Lower lobe of right lung (tissue), 2 donors: ENCODE results near the gene SPRYD3. TPM values are rescaled to one million over a fixed set of nuclear protein-coding genes. Genes with fewer than 3 reads are reported as not detected.
A peak's percentile ranks its signal among the peaks of the same experiment; 100 is the strongest.

Experiments
- ATAC-seq, 2 donors: fragments of 200-7000 bp; cut with Tn5 transposase; one replicate each; pipeline ENCODE4 v1.9.1; 2020 to 2022; ENCODE audit warnings: mild to moderate bottlenecking in 2 of 2, moderate library complexity in 2 of 2
- DNase-seq: peaks from one replicate; pipeline ENCODE4 v3.0.0-alpha.2; 2020
- H3K27ac ChIP-seq: fragments of 200-600 bp; one replicate; pipeline ENCODE4 v1.8.0; 2022
- H3K27me3 ChIP-seq: fragments of 200-600 bp; one replicate; pipeline ENCODE4 v1.8.0; 2022; ENCODE audit warnings: low read depth
- H3K36me3 ChIP-seq: fragments of 200-600 bp; one replicate; pipeline ENCODE4 v1.8.0; 2022; ENCODE audit warnings: mild to moderate bottlenecking
- H3K4me1 ChIP-seq: fragments of 200-600 bp; one replicate; pipeline ENCODE4 v1.8.0; 2022
- H3K4me3 ChIP-seq: fragments of 200-600 bp; one replicate; pipeline ENCODE4 v1.8.0; 2022; ENCODE audit warnings: mild to moderate bottlenecking
- H3K9me3 ChIP-seq: fragments of 200-600 bp; one replicate; pipeline ENCODE4 v1.8.0; 2022
- intact Hi-C: fragments of 100-400 bp; cut with DNase I; formaldehyde crosslinking; loops from one replicate; pipeline ENCODE4 v1.11.0; 2022
- long read RNA-seq: library from polyadenylated mRNA; unstranded; transcript quantifications from one replicate; pipeline ENCODE4 v2.0.0, GENCODE V29; 2021
- total RNA-seq: library from RNA; stranded (reverse); fragmentation: NEBNext Ultra II Directional; extraction: Animal tissue kit (Norgen Biotek cat#: 25700); gene quantifications from one replicate; pipeline ENCODE4 v1.2.1, GENCODE V29; 2021
- TF ChIP-seq, protein P1 (sequence below): fragments of 200-600 bp; IDR thresholded peaks from one replicate; pipeline ENCODE4 v1.8.0; 2022; ENCODE audit warnings: antibody characterized with exemption, mild to moderate bottlenecking
- donor health status: DM: no; HTN: yes; CAD: no; lungs with severe emphysema.

SPRYD3 gene, protein sequence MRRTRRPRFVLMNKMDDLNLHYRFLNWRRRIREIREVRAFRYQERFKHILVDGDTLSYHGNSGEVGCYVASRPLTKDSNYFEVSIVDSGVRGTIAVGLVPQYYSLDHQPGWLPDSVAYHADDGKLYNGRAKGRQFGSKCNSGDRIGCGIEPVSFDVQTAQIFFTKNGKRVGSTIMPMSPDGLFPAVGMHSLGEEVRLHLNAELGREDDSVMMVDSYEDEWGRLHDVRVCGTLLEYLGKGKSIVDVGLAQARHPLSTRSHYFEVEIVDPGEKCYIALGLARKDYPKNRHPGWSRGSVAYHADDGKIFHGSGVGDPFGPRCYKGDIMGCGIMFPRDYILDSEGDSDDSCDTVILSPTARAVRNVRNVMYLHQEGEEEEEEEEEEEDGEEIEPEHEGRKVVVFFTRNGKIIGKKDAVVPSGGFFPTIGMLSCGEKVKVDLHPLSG
- 47.9 TPM for total RNA-seq
- long read RNA-seq, transcript SPRYD3-201 (11 exons, 2,932 nt): major isoform, 102 of 133 reads
- long read RNA-seq, partial matches to known transcripts: 12 of 133 reads
- long read RNA-seq, other reads (novel, unspliced or antisense): 19 of 133 reads

DNA sequence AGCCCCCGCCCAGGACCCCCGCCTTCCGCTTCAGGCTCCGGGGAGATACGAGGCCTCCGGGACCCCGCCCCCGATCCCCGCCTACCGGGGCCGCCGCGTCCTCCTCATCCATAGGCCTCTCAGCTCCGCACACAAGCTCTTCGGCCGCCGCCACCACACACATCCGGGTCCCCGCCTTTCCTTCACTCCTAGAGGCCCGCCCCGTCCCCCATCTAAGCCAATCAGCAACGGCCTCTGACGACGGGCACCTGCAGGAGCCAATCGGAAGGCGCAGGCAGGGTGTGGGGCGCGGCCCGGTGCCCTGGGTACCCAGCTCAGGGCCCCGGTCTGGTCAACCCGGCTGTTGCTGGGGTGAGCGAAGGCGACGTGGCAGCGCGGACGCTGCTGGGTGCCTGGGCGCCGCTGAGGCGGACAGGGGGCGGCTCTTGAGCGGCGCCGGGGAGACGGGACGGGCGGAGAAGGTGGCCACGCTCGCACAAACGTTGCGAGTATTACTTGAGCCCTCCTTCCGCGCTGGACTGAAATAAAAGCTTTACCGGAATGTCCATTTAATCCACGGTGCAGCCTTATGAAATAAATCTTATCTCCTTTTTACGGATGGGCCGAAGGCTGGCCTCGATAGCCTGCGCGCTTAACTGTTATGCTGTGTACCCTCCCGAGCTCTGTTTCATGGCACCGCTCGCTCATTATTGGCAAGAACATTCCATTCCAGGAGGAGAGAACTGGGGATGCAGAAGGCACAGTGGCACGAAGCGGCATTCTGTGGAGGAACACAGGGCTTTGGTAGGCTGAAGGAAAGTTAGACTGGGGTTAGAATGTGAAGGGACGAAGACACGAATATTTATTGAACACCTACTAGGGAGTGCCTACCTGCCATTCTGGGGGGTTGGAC, at the start of gene SPRYD3:
Gene SPRYD3, minus strand, starts transcription at position 165 of the 892 bp plus-strand sequence. Its CDS starts 57 bp downstream, at position 108.
- Histone ChIP-seq H3K9me3 (no peaks in the 10 kb centered on the region), H3K27me3 (no peaks in the 10 kb centered on the region), H3K27ac (peak within 1 kb of the TSS; percentile 91), H3K4me3 (peak within 1 kb of the TSS; percentile 83), H3K4me1 (peaks cover 35% of the 10 kb centered on the region), H3K36me3 (peaks cover 29% of the 10 kb centered on the region)
- DNase-seq: peak; percentile 97
- TF ChIP-seq, protein P1, sequence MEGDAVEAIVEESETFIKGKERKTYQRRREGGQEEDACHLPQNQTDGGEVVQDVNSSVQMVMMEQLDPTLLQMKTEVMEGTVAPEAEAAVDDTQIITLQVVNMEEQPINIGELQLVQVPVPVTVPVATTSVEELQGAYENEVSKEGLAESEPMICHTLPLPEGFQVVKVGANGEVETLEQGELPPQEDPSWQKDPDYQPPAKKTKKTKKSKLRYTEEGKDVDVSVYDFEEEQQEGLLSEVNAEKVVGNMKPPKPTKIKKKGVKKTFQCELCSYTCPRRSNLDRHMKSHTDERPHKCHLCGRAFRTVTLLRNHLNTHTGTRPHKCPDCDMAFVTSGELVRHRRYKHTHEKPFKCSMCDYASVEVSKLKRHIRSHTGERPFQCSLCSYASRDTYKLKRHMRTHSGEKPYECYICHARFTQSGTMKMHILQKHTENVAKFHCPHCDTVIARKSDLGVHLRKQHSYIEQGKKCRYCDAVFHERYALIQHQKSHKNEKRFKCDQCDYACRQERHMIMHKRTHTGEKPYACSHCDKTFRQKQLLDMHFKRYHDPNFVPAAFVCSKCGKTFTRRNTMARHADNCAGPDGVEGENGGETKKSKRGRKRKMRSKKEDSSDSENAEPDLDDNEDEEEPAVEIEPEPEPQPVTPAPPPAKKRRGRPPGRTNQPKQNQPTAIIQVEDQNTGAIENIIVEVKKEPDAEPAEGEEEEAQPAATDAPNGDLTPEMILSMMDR: no peak
- intact Hi-C loops: no loop called here
- peak; percentile 99 to 100 for ATAC-seq

DNA sequence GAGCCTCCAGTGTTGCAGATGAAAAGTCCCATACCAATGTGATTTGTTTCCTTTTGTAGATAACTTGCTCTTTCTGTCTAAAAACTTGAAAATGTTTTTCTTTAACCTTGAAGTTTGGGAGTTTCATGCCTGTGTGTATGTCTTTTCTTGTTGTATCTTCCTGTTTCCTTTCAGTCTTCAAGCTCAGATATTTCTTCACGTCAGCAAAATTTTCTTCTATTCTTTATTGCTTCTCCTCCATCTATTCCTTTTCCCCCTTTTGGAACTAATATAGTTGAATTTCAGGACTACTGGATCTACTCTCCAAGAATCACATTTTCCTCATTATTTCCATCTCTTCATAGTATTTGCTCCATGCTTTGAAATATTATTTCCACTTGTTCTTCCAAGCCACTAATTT, 48.0 kb upstream of the SPRYD3 start:
- Histone ChIP-seq H3K36me3 (no peaks in the 10 kb centered on the region), H3K9me3 (no peaks in the 10 kb centered on the region), H3K27me3 (no peaks in the 10 kb centered on the region), H3K27ac (no peak overlapping the region), H3K4me1 (no peaks in the 10 kb centered on the region), H3K4me3 (no peak overlapping the region)
- DNase-seq (no peak), ATAC-seq (no peak)
- intact Hi-C loops: no loop called here
- TF ChIP-seq, protein P1: no peak

DNA sequence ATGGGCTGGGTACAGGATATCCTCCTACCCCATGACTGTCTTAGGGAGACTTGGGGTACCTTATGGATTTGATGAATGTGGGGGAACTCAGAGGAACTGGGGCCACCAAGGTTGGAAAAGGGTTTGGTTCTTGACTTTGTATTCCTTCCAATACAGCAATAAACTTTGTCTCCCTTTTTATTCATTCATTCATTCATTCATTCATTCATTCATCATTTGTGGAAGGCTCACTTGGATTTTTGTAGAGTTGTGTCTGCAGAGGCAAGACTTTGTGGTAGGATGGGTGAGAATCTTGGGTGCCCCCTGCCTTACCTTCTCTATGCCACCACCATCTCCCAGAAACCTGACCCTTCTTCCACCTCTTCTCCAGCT, 45.1 kb upstream of the SPRYD3 start:
- no peak for ATAC-seq
- TF ChIP-seq, protein P1: no peak
- intact Hi-C loops: no loop called here

DNA sequence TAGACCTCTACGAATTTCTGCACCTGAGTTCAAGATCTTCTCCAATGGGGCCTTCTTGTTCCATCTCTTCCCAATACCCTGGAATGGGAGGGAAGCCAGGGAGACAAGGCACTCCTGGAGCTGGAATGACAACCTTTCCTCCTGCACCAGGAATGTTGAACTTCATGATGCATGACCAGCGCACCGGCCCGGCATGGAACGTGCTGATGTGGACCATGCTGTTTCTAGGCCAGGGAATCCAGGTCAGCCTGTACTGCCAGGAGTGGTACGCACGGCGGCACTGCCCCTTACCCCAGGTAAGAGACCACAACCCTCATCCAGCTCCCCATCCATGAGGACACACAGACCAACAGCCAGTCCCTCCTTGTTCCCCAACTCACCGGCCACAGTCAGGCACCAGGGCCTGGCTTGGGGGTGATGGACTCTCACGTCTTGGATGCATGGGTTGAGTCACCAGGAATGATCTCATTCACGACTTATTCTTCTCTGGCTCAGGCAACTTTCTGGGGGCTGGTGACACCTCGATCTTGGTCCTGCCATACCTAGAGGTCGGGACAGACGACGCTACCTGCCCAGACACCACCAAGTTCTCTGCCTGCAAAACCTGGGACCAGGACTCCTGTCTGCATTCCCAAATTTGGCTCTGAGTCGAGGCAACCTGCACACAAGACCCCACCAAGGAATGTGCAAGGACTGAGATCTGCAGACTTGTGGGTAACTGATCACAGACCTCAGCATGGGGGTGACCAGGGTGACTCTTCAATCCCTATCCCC, 44.6 kb upstream of the SPRYD3 start:
- ATAC-seq: peak in 1 of 2 donors; percentile 20
- TF ChIP-seq, protein P1: no peak
- no peaks in the 10 kb centered on the region for H3K36me3 ChIP-seq

More for the DNA sequence above, 45.1 kb upstream of the SPRYD3 start:
- Histone ChIP-seq H3K4me1 (no peaks in the 10 kb centered on the region), H3K4me3 (no peak overlapping the region), H3K36me3 (no peaks in the 10 kb centered on the region), H3K27ac (no peak overlapping the region), H3K27me3 (no peaks in the 10 kb centered on the region), H3K9me3 (no peaks in the 10 kb centered on the region)
- DNase-seq: no peak

More for the DNA sequence above, 44.6 kb upstream of the SPRYD3 start:
- DNase-seq: no peak
- no peaks in the 10 kb centered on the region for H3K4me1 ChIP-seq
- no peak overlapping the region for H3K27ac ChIP-seq
- intact Hi-C loops: no loop called here
- H3K27me3 ChIP-seq: no peaks in the 10 kb centered on the region
- no peaks in the 10 kb centered on the region for H3K9me3 ChIP-seq
- H3K4me3 ChIP-seq: no peak overlapping the region
